HepG2 (cell line): ENCODE measurements around the gene MYL3. TPM values are rescaled to one million over a fixed set of nuclear protein-coding genes. Genes with fewer than 3 reads are reported as not detected.
A peak's percentile ranks its signal among the peaks of the same experiment; 100 is the strongest.

ENCODE experiments used
- ATF7 ChIP-seq, 2 experiments: fragments of 450-650 bp in 1 of 2; sonication (generic) in 1 of 2; formaldehyde crosslinking in 1 of 2; IDR thresholded peaks; 2 replicates each; pipeline versions ENCODE4 v1.4.0 to v1.6.1; 2016 to 2020; ENCODE audit warnings: antibody characterized with exemption in 1 of 2, mild to moderate bottlenecking in 1 of 2, missing genetic modification reagents in 1 of 2
- ATM ChIP-seq: fragments of 450-650 bp; IDR thresholded peaks from 2 replicates; pipeline ENCODE4 v1.7.1; 2017; ENCODE audit warnings: mild to moderate bottlenecking, borderline replicate concordance
- CBX1 ChIP-seq: IDR thresholded peaks from one replicate; pipeline ENCODE4 v1.6.1; 2016; ENCODE audit warnings: antibody characterized with exemption, low read depth
- GPN1 ChIP-seq: sonication (generic); formaldehyde crosslinking; IDR thresholded peaks from 2 replicates; pipeline ENCODE4 v1.5.1; 2020; ENCODE audit warnings: missing genetic modification reagents, borderline replicate concordance
- HOXA5 ChIP-seq: sonication (generic); formaldehyde crosslinking; IDR thresholded peaks from 2 replicates; pipeline ENCODE4 v1.4.0; 2020; ENCODE audit warnings: missing genetic modification reagents
- JDP2 ChIP-seq: sonication (generic); formaldehyde crosslinking; IDR thresholded peaks from 2 replicates; pipeline ENCODE4 v1.8.1; 2022; ENCODE audit warnings: missing genetic modification reagents, borderline replicate concordance
- MAF1 ChIP-seq: sonication (generic); formaldehyde crosslinking; IDR thresholded peaks from 2 replicates; pipeline ENCODE4 v1.5.0; 2020; ENCODE audit warnings: missing genetic modification reagents, borderline replicate concordance
- NCOA2 ChIP-seq: sonication (generic); formaldehyde crosslinking; IDR thresholded peaks from 2 replicates; pipeline ENCODE4 v1.8.0; 2022; ENCODE audit warnings: inconsistent platforms
- PTBP1 ChIP-seq: fragments of 200-400 bp; formaldehyde crosslinking; IDR thresholded peaks from 2 replicates; pipeline ENCODE4 v1.6.1; 2018; ENCODE audit warnings: low read length, low read depth; ENCODE audit not compliant: poor library complexity, severe bottlenecking
- RAD21 ChIP-seq: fragments of 450-650 bp; formaldehyde crosslinking; IDR thresholded peaks from 2 replicates; pipeline ENCODE4 v1.5.0; 2020; ENCODE audit warnings: mild to moderate bottlenecking
- SRSF9 ChIP-seq: fragments of 200-400 bp; formaldehyde crosslinking; IDR thresholded peaks from 2 replicates; pipeline ENCODE4 v1.6.1; 2018; ENCODE audit warnings: borderline replicate concordance, mild to moderate bottlenecking, low read depth, low read length; ENCODE audit not compliant: insufficient read depth, poor library complexity, severe bottlenecking
- TRIM24 ChIP-seq: sonication (generic); formaldehyde crosslinking; IDR thresholded peaks from 2 replicates; pipeline ENCODE4 v1.8.0; 2022; ENCODE audit warnings: mild to moderate bottlenecking, missing genetic modification reagents
- TSC22D2 ChIP-seq: sonication (generic); formaldehyde crosslinking; IDR thresholded peaks from 2 replicates; pipeline ENCODE4 v1.5.1; 2020; ENCODE audit warnings: missing genetic modification reagents, mild to moderate bottlenecking, borderline replicate concordance
- ZFX ChIP-seq: sonication (generic); formaldehyde crosslinking; IDR thresholded peaks from 2 replicates; pipeline ENCODE4 v1.4.0; 2020; ENCODE audit warnings: mild to moderate bottlenecking, low read depth, missing genetic modification reagents, moderate library complexity
- ZNF264 ChIP-seq: sonication (generic); formaldehyde crosslinking; IDR thresholded peaks from 2 replicates; pipeline ENCODE4 v1.4.0; 2020; ENCODE audit warnings: missing genetic modification reagents
- ZNF274 ChIP-seq: sonication (generic); formaldehyde crosslinking; IDR thresholded peaks from 2 replicates; pipeline ENCODE4 v1.5.1; 2020; ENCODE audit warnings: mild to moderate bottlenecking, missing genetic modification reagents
- ZNF44 ChIP-seq: sonication (generic); formaldehyde crosslinking; IDR thresholded peaks from 2 replicates; pipeline ENCODE4 v1.5.1; 2020; ENCODE audit warnings: mild to moderate bottlenecking, missing genetic modification reagents
- ZNF501 ChIP-seq: sonication (generic); formaldehyde crosslinking; IDR thresholded peaks from 2 replicates; pipeline ENCODE4 v1.5.1; 2020; ENCODE audit warnings: mild to moderate bottlenecking, moderate library complexity, missing genetic modification reagents
- ZNF546 ChIP-seq: sonication (generic); formaldehyde crosslinking; conservative IDR thresholded peaks from 2 replicates; pipeline ENCODE4 v1.8.1; 2023; ENCODE audit warnings: mild to moderate bottlenecking, missing genetic modification reagents
- ZNF619 ChIP-seq: sonication (generic); formaldehyde crosslinking; IDR thresholded peaks from 2 replicates; pipeline ENCODE4 v1.4.0; 2020; ENCODE audit warnings: mild to moderate bottlenecking, missing genetic modification reagents
- ZNF83 ChIP-seq: sonication (generic); formaldehyde crosslinking; IDR thresholded peaks from 2 replicates; pipeline ENCODE4 v1.4.0; 2020; ENCODE audit warnings: missing genetic modification reagents, mild to moderate bottlenecking, borderline replicate concordance
- ZSCAN25 ChIP-seq: sonication (generic); formaldehyde crosslinking; IDR thresholded peaks from 2 replicates; pipeline ENCODE4 v1.8.0; 2022; ENCODE audit warnings: mild to moderate bottlenecking, missing genetic modification reagents
- polyA plus RNA-seq, 8 experiments: library from polyadenylated mRNA; depleted of rRNA in 3 of 8; stranded (reverse) in 7 of 8; unstranded in 1 of 8; fragments of >200 nt; fragmentation: Illumina TruSeq in 4 of 8; extraction: Trizol in 4 of 8; gene quantifications; 2 replicates each; pipeline versions ENCODE4 v1.2.1 to v1.2.3, GENCODE V29; 2011 to 2016; ENCODE audit warnings: low read depth in 4 of 8, missing spikeins in 1 of 8, mixed read lengths in 1 of 8; ENCODE audit not compliant: insufficient read depth in 1 of 8
- total RNA-seq, 5 experiments: library from RNA; depleted of rRNA; stranded (reverse); fragments of >200 nt; fragmentation: Illumina TruSeq; extraction: Trizol; gene quantifications; 2 replicates each; pipeline ENCODE4 v1.2.3, GENCODE V29; 2016; ENCODE audit warnings: low read depth in 1 of 5
- TF ChIP-seq, protein P1 (sequence below): sonication (generic); formaldehyde crosslinking; IDR thresholded peaks from 2 replicates; pipeline ENCODE4 v1.5.0; 2020; ENCODE audit warnings: mild to moderate bottlenecking, missing genetic modification reagents
- TF ChIP-seq, protein P2 (sequence below): sonication (generic); formaldehyde crosslinking; IDR thresholded peaks from 2 replicates; pipeline ENCODE4 v1.8.0; 2022; ENCODE audit warnings: missing genetic modification reagents, mild to moderate bottlenecking, borderline replicate concordance
- TF ChIP-seq, protein P3 (sequence below): sonication (generic); formaldehyde crosslinking; IDR thresholded peaks from 2 replicates; pipeline ENCODE4 v1.8.0; 2022; ENCODE audit warnings: mild to moderate bottlenecking, missing genetic modification reagents; ENCODE audit not compliant: insufficient replicate concordance
- TF ChIP-seq, protein P4 (sequence below): sonication (generic); formaldehyde crosslinking; IDR thresholded peaks from 2 replicates; pipeline ENCODE4 v1.9.0; 2021; ENCODE audit warnings: missing genetic modification reagents, borderline replicate concordance

The MYL3 gene
- total and polyA plus RNA-seq, 2 of the 13 experiments (the other 11 are each of a cell fraction or from before 2014, with no cell fraction given): not detected

DNA sequence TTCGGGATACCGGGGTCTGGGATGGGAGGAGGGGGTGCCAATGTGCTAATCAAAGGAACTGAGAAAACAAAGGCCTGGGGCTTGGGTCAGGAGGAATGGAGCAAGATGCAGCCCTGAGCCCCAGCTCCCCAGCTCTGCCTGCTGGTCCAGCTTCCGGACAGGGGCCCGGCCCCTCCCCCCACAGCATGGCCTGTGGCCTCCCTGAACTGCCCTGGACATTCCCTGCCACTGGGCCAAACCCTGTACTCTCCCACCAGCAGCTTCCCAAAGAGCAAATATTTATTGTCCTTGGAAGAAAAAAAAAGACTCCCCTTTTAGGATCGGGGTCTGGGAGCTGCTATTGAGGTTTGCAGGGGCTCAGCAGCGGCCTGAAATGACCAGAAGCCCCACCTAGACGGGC lies 5.7 kb upstream of the MYL3 start (continued):
- TF ChIP-seq, protein P1, sequence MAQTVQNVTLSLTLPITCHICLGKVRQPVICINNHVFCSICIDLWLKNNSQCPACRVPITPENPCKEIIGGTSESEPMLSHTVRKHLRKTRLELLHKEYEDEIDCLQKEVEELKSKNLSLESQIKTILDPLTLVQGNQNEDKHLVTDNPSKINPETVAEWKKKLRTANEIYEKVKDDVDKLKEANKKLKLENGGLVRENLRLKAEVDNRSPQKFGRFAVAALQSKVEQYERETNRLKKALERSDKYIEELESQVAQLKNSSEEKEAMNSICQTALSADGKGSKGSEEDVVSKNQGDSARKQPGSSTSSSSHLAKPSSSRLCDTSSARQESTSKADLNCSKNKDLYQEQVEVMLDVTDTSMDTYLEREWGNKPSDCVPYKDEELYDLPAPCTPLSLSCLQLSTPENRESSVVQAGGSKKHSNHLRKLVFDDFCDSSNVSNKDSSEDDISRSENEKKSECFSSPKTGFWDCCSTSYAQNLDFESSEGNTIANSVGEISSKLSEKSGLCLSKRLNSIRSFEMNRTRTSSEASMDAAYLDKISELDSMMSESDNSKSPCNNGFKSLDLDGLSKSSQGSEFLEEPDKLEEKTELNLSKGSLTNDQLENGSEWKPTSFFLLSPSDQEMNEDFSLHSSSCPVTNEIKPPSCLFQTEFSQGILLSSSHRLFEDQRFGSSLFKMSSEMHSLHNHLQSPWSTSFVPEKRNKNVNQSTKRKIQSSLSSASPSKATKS: no peak
- TF ChIP-seq ZNF44 (no peak), MAF1 (CRISPR knock-in tag) (no peak), ATM (no peak), HOXA5 (CRISPR knock-in tag) (no peak), SRSF9 (no peak), TSC22D2 (CRISPR knock-in tag) (no peak), ZNF501 (CRISPR knock-in tag) (0 out of 2 replicates have a peak, but pooled peaks have one; percentile 31), JDP2 (CRISPR knock-in tag) (no peak), ZSCAN25 (no peak), GPN1 (CRISPR knock-in tag) (no peak), ZNF619 (CRISPR knock-in tag) (no peak), PTBP1 (no peak), CBX1 (no peak), ZNF83 (CRISPR knock-in tag) (no peak), ZNF264 (no peak), RAD21 (CRISPR knock-in tag) (no peak), TRIM24 (CRISPR knock-in tag) (no peak), ZNF546 (no peak), ZFX (CRISPR knock-in tag) (peak; percentile 61; the same call in 1 of the 2 replicates), ZNF274 (CRISPR knock-in tag) (no peak), NCOA2 (CRISPR knock-in tag) (0 out of 2 replicates have a peak, but pooled peaks have one; percentile 11), ATF7 (IDR thresholded peaks at IDR 0.05) (no peak), ATF7 (CRISPR knock-in tag; IDR thresholded peaks at IDR 0.05) (no peak)
- TF ChIP-seq, protein P2, sequence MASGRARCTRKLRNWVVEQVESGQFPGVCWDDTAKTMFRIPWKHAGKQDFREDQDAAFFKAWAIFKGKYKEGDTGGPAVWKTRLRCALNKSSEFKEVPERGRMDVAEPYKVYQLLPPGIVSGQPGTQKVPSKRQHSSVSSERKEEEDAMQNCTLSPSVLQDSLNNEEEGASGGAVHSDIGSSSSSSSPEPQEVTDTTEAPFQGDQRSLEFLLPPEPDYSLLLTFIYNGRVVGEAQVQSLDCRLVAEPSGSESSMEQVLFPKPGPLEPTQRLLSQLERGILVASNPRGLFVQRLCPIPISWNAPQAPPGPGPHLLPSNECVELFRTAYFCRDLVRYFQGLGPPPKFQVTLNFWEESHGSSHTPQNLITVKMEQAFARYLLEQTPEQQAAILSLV (CRISPR knock-in tag): no peak
- TF ChIP-seq, protein P3, sequence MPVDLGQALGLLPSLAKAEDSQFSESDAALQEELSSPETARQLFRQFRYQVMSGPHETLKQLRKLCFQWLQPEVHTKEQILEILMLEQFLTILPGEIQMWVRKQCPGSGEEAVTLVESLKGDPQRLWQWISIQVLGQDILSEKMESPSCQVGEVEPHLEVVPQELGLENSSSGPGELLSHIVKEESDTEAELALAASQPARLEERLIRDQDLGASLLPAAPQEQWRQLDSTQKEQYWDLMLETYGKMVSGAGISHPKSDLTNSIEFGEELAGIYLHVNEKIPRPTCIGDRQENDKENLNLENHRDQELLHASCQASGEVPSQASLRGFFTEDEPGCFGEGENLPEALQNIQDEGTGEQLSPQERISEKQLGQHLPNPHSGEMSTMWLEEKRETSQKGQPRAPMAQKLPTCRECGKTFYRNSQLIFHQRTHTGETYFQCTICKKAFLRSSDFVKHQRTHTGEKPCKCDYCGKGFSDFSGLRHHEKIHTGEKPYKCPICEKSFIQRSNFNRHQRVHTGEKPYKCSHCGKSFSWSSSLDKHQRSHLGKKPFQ (CRISPR knock-in tag): peak; percentile 23
- TF ChIP-seq, protein P4, sequence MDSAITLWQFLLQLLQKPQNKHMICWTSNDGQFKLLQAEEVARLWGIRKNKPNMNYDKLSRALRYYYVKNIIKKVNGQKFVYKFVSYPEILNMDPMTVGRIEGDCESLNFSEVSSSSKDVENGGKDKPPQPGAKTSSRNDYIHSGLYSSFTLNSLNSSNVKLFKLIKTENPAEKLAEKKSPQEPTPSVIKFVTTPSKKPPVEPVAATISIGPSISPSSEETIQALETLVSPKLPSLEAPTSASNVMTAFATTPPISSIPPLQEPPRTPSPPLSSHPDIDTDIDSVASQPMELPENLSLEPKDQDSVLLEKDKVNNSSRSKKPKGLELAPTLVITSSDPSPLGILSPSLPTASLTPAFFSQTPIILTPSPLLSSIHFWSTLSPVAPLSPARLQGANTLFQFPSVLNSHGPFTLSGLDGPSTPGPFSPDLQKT: no peak
